GM23248 (cell line): Measurements from ENCODE around the gene HOXC10. TPM values are rescaled to one million over a fixed set of nuclear protein-coding genes. Genes with fewer than 3 reads are reported as not detected.

Experiments
- DNase-seq: peaks from one replicate; pipeline ENCODE4 v3.0.0-alpha.2; 2015
- H2AFZ ChIP-seq: fragments of 200-600 bp; sonication (generic); 2 replicates; pipeline ENCODE4 v1.6.1; 2016; ENCODE audit warnings: antibody characterized with exemption
- H3F3A ChIP-seq: fragments of 200-600 bp; sonication (generic); 2 replicates; pipeline ENCODE4 v1.6.1; 2016; ENCODE audit warnings: mild to moderate bottlenecking, antibody characterized with exemption, mixed run types; ENCODE audit not compliant: insufficient read depth
- H3K27ac ChIP-seq: fragments of 200-600 bp; sonication (generic); 2 replicates; pipeline ENCODE4 v1.5.1; 2016; ENCODE audit warnings: mild to moderate bottlenecking
- H3K27me3 ChIP-seq: fragments of 200-600 bp; sonication (generic); replicated peaks from 2 replicates; pipeline ENCODE4 v1.6.1; 2016; ENCODE audit warnings: mild to moderate bottlenecking; ENCODE audit not compliant: insufficient read depth
- H3K36me3 ChIP-seq: fragments of 200-600 bp; sonication (generic); 2 replicates; pipeline ENCODE4 v1.6.1; 2016; ENCODE audit warnings: low read depth, mild to moderate bottlenecking
- H3K4me1 ChIP-seq: fragments of 200-600 bp; sonication (generic); 2 replicates; pipeline ENCODE4 v1.6.1; 2016; ENCODE audit warnings: mild to moderate bottlenecking; ENCODE audit not compliant: insufficient read depth
- H3K4me2 ChIP-seq: fragments of 200-600 bp; sonication (generic); one replicate; pipeline ENCODE4 v1.6.1; 2016; ENCODE audit warnings: mild to moderate bottlenecking; ENCODE audit not compliant: unreplicated experiment
- H3K4me3 ChIP-seq: fragments of 200-600 bp; sonication (generic); 2 replicates; pipeline ENCODE4 v1.5.1; 2016; ENCODE audit warnings: mild to moderate bottlenecking
- H3K79me2 ChIP-seq: fragments of 200-600 bp; sonication (generic); 2 replicates; pipeline ENCODE4 v1.6.1; 2016; ENCODE audit warnings: mild to moderate bottlenecking; ENCODE audit not compliant: insufficient read depth
- H3K9ac ChIP-seq: fragments of 200-600 bp; sonication (generic); 2 replicates; pipeline ENCODE4 v1.6.1; 2016; ENCODE audit warnings: mild to moderate bottlenecking
- H3K9me2 ChIP-seq: fragments of 200-600 bp; sonication (generic); 2 replicates; pipeline ENCODE4 v1.6.1; 2016; ENCODE audit warnings: mixed run types, mild to moderate bottlenecking, moderate library complexity; ENCODE audit not compliant: insufficient read depth
- H3K9me3 ChIP-seq: fragments of 200-600 bp; sonication (generic); one replicate; pipeline ENCODE4 v1.6.1; 2017; ENCODE audit warnings: low read depth
- H4K20me1 ChIP-seq: fragments of 200-600 bp; sonication (generic); 2 replicates; pipeline ENCODE4 v1.6.0; 2016; ENCODE audit not compliant: insufficient read depth
- EZH2 ChIP-seq: fragments of 200-600 bp; sonication (generic); IDR thresholded peaks from 2 replicates; pipeline ENCODE4 v1.6.1; 2018; ENCODE audit warnings: antibody characterized with exemption, mild to moderate bottlenecking; ENCODE audit not compliant: insufficient read depth, poor library complexity, severe bottlenecking
- EZH2phosphoT487 ChIP-seq: fragments of 200-600 bp; sonication (generic); IDR thresholded peaks from 2 replicates; pipeline ENCODE4 v1.6.1; 2018; ENCODE audit warnings: antibody characterized with exemption, moderate library complexity, mild to moderate bottlenecking, low read depth; ENCODE audit not compliant: insufficient read depth
- WGBS, 2 experiments: methylation state at CpG; one replicate each; pipeline ENCODE4 v1.1.6; 2015 to 2017; ENCODE audit warnings: low lambda C conversion rate in 2 of 2, low coverage in 1 of 2; ENCODE audit errors: missing lambda C conversion rate in 2 of 2; 5-methylcytosine and 5-hydroxymethylcytosine counted together
- in situ Hi-C: fragments of 300-500 bp; cut with MboI; formaldehyde crosslinking; loops from 2 replicates; pipeline ENCODE4 v1.15.0; 2020
- polyA plus RNA-seq: library from polyadenylated mRNA; unstranded; fragments of >200 nt; fragmentation: Nextera tagmentation; extraction: Ambion mirVana; gene quantifications from 2 replicates; pipeline ENCODE4 v1.2.1, GENCODE V29; 2016
- total RNA-seq: library from RNA; depleted of rRNA; stranded (reverse); fragments of >200 nt; shearing (Covaris generic); gene quantifications from 2 replicates; pipeline ENCODE4 v1.2.3, GENCODE V29; 2014

The HOXC10 gene
- total and polyA plus RNA-seq, 2 experiments from 2014 or later, result not detected

- TF ChIP-seq EZH2 (no peak), EZH2phosphoT487 (no peak)
- peak overlapping the region; percentile 72 for H3K4me2 ChIP-seq
- in situ Hi-C loops, result no loop called here
- H3K4me3 ChIP-seq, result peak overlapping the region; percentile 91
- H3K4me1 ChIP-seq, result peaks cover 20% of the 10 kb centered on the region
- H3K36me3 ChIP-seq, result no peaks in the 10 kb centered on the region
- no peaks in the 10 kb centered on the region for H3K9me3 ChIP-seq
- H3K9me2 ChIP-seq, result no peaks in the 10 kb centered on the region
- H3F3A ChIP-seq, result peaks cover 23% of the 10 kb centered on the region
- peak overlapping the region; percentile 20; the same call in 1 of the 2 replicates for H2AFZ ChIP-seq
- no peaks in the 10 kb centered on the region for H4K20me1 ChIP-seq
- 93 to 100% methylated on average over 2 of the region's 2 CpGs for WGBS, 2 experiments
- DNase-seq, result no peak
- no peaks in the 10 kb centered on the region for H3K27me3 ChIP-seq
- peak overlapping the region; percentile 73; the same call in 1 of the 2 replicates for H3K27ac ChIP-seq
- H3K79me2 ChIP-seq, result peaks cover 48% of the 10 kb centered on the region
- peak overlapping the region; percentile 84 for H3K9ac ChIP-seq
Measured at GRCh38 chr12:54008260-54008552, 23.3 kb downstream of the HOXC10 start.

GRCh38 chr12:54009171-54010052 is 24.5 kb downstream of the HOXC10 start:
- H3K4me1 ChIP-seq, result peaks cover 32% of the 10 kb centered on the region
- in situ Hi-C loops, result no loop called here
- H4K20me1 ChIP-seq, result no peaks in the 10 kb centered on the region
- peak overlapping the region; percentile 76 for H2AFZ ChIP-seq
- H3K4me2 ChIP-seq, result peak overlapping the region; percentile 81
- H3K9ac ChIP-seq, result peak overlapping the region; percentile 84
- H3K9me3 ChIP-seq, result no peaks in the 10 kb centered on the region
- peak; percentile 87 for DNase-seq
- peaks cover 23% of the 10 kb centered on the region for H3F3A ChIP-seq
- H3K79me2 ChIP-seq, result peaks cover 48% of the 10 kb centered on the region
- no peak for TF ChIP-seq EZH2phosphoT487
- TF ChIP-seq EZH2, result no peak
- peak overlapping the region; percentile 73 for H3K27ac ChIP-seq
- H3K4me3 ChIP-seq, result peak overlapping the region; percentile 91
- no peaks in the 10 kb centered on the region for H3K27me3 ChIP-seq
- no peaks in the 10 kb centered on the region for H3K9me2 ChIP-seq
- 9 to 10% methylated on average over 39 to 49 of the region's 51 CpGs for WGBS, 2 experiments
- no peaks in the 10 kb centered on the region for H3K36me3 ChIP-seq

- no peak for DNase-seq
- Histone ChIP-seq H3K9ac (peak overlapping the region; percentile 84), H3K36me3 (no peaks in the 10 kb centered on the region), H3F3A (peaks cover 23% of the 10 kb centered on the region), H2AFZ (peak overlapping the region; percentile 76), H3K4me2 (peak overlapping the region; percentile 81), H3K9me2 (no peaks in the 10 kb centered on the region), H3K79me2 (peaks cover 49% of the 10 kb centered on the region), H3K27me3 (no peaks in the 10 kb centered on the region), H3K4me1 (peaks cover 33% of the 10 kb centered on the region), H3K4me3 (peak overlapping the region; percentile 91), H4K20me1 (no peaks in the 10 kb centered on the region), H3K9me3 (no peaks in the 10 kb centered on the region), H3K27ac (peak overlapping the region; percentile 73)
- in situ Hi-C loops, result no loop called here
- 33 to 39% methylated on average over 10 of the region's 10 CpGs for WGBS, 2 experiments
- TF ChIP-seq EZH2phosphoT487 (no peak), EZH2 (no peak)
Measured at GRCh38 chr12:54010053-54010971, 25.4 kb downstream of the HOXC10 start.

- 43 to 51% methylated on average over 17 of the region's 17 CpGs for WGBS, 2 experiments
- peaks cover 37% of the 10 kb centered on the region for H3K4me1 ChIP-seq
- H4K20me1 ChIP-seq, result no peaks in the 10 kb centered on the region
- peak overlapping the region; percentile 52 for H2AFZ ChIP-seq
- H3K9me2 ChIP-seq, result no peaks in the 10 kb centered on the region
- peak overlapping the region; percentile 84 for H3K9ac ChIP-seq
- no peaks in the 10 kb centered on the region for H3K27me3 ChIP-seq
- H3K4me2 ChIP-seq, result peak overlapping the region; percentile 81
- H3K4me3 ChIP-seq, result peak overlapping the region; percentile 91
- no peak for TF ChIP-seq EZH2
- no peak for TF ChIP-seq EZH2phosphoT487
- in situ Hi-C loops, result no loop called here
- no peaks in the 10 kb centered on the region for H3K9me3 ChIP-seq
- H3K36me3 ChIP-seq, result no peaks in the 10 kb centered on the region
- peak; percentile 41 for DNase-seq
- H3K79me2 ChIP-seq, result peaks cover 57% of the 10 kb centered on the region
- H3K27ac ChIP-seq, result peak overlapping the region; percentile 41
- peaks cover 23% of the 10 kb centered on the region for H3F3A ChIP-seq
Measured at GRCh38 chr12:54010972-54011664, 26.2 kb downstream of the HOXC10 start.
